Pancreas (tissue), 10 donors: ENCODE results near the gene NLRC3. TPM values are rescaled to one million over a fixed set of nuclear protein-coding genes. Genes with fewer than 3 reads are reported as not detected.

Source experiments
- ATAC-seq, 4 donors: fragments of 200-7000 bp; cut with Tn5 transposase; one replicate each; pipeline versions ENCODE4 v1.8.0 to v1.9.1; 2020; ENCODE audit warnings: mild to moderate bottlenecking in 4 of 4, moderate library complexity in 4 of 4
- DNase-seq, 6 donors: peaks; one replicate each; pipeline ENCODE4 v3.0.0-alpha.2; 2020
- FAIRE-seq: peaks from 2 replicates; lab custom pipeline; 2012; peaks lifted over from hg19 to GRCh38; lab: Jason Lieb, UNC
- H3K27ac ChIP-seq, 4 donors: fragments of 200-600 bp; sonication (generic); 1 replicate in 3 of 4; 2 replicates in 1 of 4; pipeline versions ENCODE4 v1.5.0 to v1.8.0; 2020
- H3K27me3 ChIP-seq, 4 donors: fragments of 200-600 bp; one replicate each; pipeline ENCODE4 v1.8.0; 2021
- H3K36me3 ChIP-seq, 3 donors: fragments of 200-600 bp; sonication (generic) in 1 of 3; one replicate each; pipeline versions ENCODE4 v1.5.0 to v1.8.0; 2020 to 2021
- H3K4me1 ChIP-seq, 3 donors: fragments of 200-600 bp; one replicate each; pipeline ENCODE4 v1.8.0; 2021
- H3K4me3 ChIP-seq, 4 donors: fragments of 200-600 bp; sonication (generic) in 2 of 4; one replicate each; pipeline versions ENCODE4 v1.5.0 to v1.8.0; 2020 to 2021
- H3K9me3 ChIP-seq, 4 donors: fragments of 200-600 bp; one replicate each; pipeline ENCODE4 v1.8.0; 2021
- CTCF ChIP-seq, 4 donors: fragments of 200-600 bp; sonication (generic) in 3 of 4; IDR thresholded peaks; one replicate each; pipeline versions ENCODE4 v1.5.0 to v1.8.0; 2021; ENCODE audit warnings: antibody characterized with exemption in 4 of 4
- WGBS, 2 donors: extraction: QIAGEN DNeasy Blood & Tissue Kit; methylation state at CpG; one replicate each; pipeline ENCODE4 v1.1.7; 2013; 5-methylcytosine and 5-hydroxymethylcytosine counted together
- intact Hi-C, 3 donors: fragments of 100-400 bp; cut with DNase I; formaldehyde crosslinking; loops; one replicate each; pipeline versions ENCODE4 v1.11.1 to v1.14.2; 2022
- polyA plus RNA-seq, 2 donors: library from polyadenylated mRNA; stranded (reverse); fragments of 200-250 nt; gene quantifications; one replicate each; pipeline ENCODE4 v1.2.3, GENCODE V29; 2013
- total RNA-seq, 6 donors: library from RNA; stranded (reverse); fragmentation: NEBNext Ultra II Directional in 4 of 6; extraction: Animal tissue kit (Norgen Biotek cat#: 25700) in 4 of 6; gene quantifications; one replicate each; pipeline versions ENCODE4 v1.2.1 to v1.2.4, GENCODE V29; 2021 to 2023
- donor health status: healthy with polysubstance abuse.
- donor health status: DM: no; HTN: no; CAD: no; lungs with moderate emphysema.
- donor health status: DM: no; HTN: no; CAD: no.
- donor health status: control.
- donor health status: control.
- donor health status: Bipolar disorder and iron deficiency.
- donor health status: DM: yes; HTN: yes; CAD: no.
- donor health status: DM: no; HTN: no; CAD: no.
- donor health status: DM: no; HTN: no; CAD: no.
- donor health status: DM: yes; HTN: yes; CAD: no.

The NLRC3 gene
- total RNA-seq: under 1 TPM; 0.12 to 0.87 (median 0.51) TPM
- under 1 TPM; 0.34 to 0.40 TPM for polyA plus RNA-seq

GRCh38 chr16:3577302-3577752 is at the start of gene NLRC3:
Gene NLRC3, minus strand, starts transcription at chr16:3577403. Its CDS starts 12,367 bp downstream, at chr16:3565036.
- ATAC-seq: peak in 1 of 4 donors; percentile 16
- intact Hi-C loops: no loop called here

GRCh38 chr16:3625911-3626732 is 48.9 kb upstream of the NLRC3 start:
- WGBS, 2 donors: 86 to 92% methylated on average over 4 of the region's 4 CpGs
- intact Hi-C loops: no loop called here
- no peaks in the 10 kb centered on the region for H3K27me3 ChIP-seq
- no peak overlapping the region for H3K27ac ChIP-seq
- no peaks in the 10 kb centered on the region for H3K36me3 ChIP-seq
- no peak overlapping the region for H3K4me3 ChIP-seq
- DNase-seq (no peak), ATAC-seq (peak in 1 of 4 donors; percentile 43), FAIRE-seq (no peak)
- no peaks in the 10 kb centered on the region for H3K9me3 ChIP-seq
- H3K4me1 ChIP-seq: no peaks in the 10 kb centered on the region
- TF ChIP-seq CTCF (IDR thresholded peaks at IDR 0.05): no peak

More at GRCh38 chr16:3577302-3577752, at the start of gene NLRC3:
- H3K27me3 ChIP-seq: no peaks in the 10 kb centered on the region
- DNase-seq (no peak), FAIRE-seq (no peak)
- H3K27ac ChIP-seq: no peak within 1 kb of the TSS
- H3K4me1 ChIP-seq: no peaks in the 10 kb centered on the region
- peak within 1 kb of the TSS in 1 of 4 donors; percentile 14 for H3K4me3 ChIP-seq
- no peaks in the 10 kb centered on the region for H3K36me3 ChIP-seq
- no peaks in the 10 kb centered on the region for H3K9me3 ChIP-seq
- WGBS, 2 donors: 50 to 55% methylated on average over 18 of the region's 18 CpGs
- no peak for TF ChIP-seq CTCF (IDR thresholded peaks at IDR 0.05)

GRCh38 chr16:3625331-3625730 is 48.1 kb upstream of the NLRC3 start:
- no peak for ATAC-seq
- intact Hi-C loops: no loop called here
- H3K27ac ChIP-seq: no peak overlapping the region
- peaks cover 0 to 1% (median 0%) of the 10 kb centered on the region in 3 donors for H3K4me1 ChIP-seq
- no peak for DNase-seq
- no peaks in the 10 kb centered on the region for H3K36me3 ChIP-seq
- 88% methylated on average over 5 of the region's 5 CpGs for WGBS, 2 donors
- H3K27me3 ChIP-seq: no peaks in the 10 kb centered on the region
- no peak for FAIRE-seq
- H3K4me3 ChIP-seq: no peak overlapping the region
- H3K9me3 ChIP-seq: no peaks in the 10 kb centered on the region
- TF ChIP-seq CTCF (IDR thresholded peaks at IDR 0.05): no peak

GRCh38 chr16:3623642-3624041 is 46.4 kb upstream of the NLRC3 start:
- ATAC-seq (no peak), DNase-seq (no peak), FAIRE-seq (no peak)
- H3K27ac ChIP-seq: no peak overlapping the region
- no peak overlapping the region for H3K4me3 ChIP-seq
- no peaks in the 10 kb centered on the region for H3K9me3 ChIP-seq
- no peak for TF ChIP-seq CTCF (IDR thresholded peaks at IDR 0.05)
- H3K36me3 ChIP-seq: no peaks in the 10 kb centered on the region
- intact Hi-C loops: no loop called here
- peaks cover 0 to 4% (median 0%) of the 10 kb centered on the region in 3 donors for H3K4me1 ChIP-seq
- WGBS, 2 donors: 98% methylated on average over 3 of the region's 3 CpGs
- no peaks in the 10 kb centered on the region for H3K27me3 ChIP-seq

GRCh38 chr16:3618769-3619141 is 41.6 kb upstream of the NLRC3 start:
- DNase-seq (no peak), ATAC-seq (no peak)
- intact Hi-C loops: no loop called here

More at GRCh38 chr16:3618769-3619141, 41.6 kb upstream of the NLRC3 start:
- no peak overlapping the region for H3K4me3 ChIP-seq
- WGBS, 2 donors: 84 to 87% methylated on average over 3 of the region's 3 CpGs
- H3K4me1 ChIP-seq: peaks cover 0 to 4% (median 0%) of the 10 kb centered on the region in 3 donors
- FAIRE-seq: no peak
- TF ChIP-seq CTCF (IDR thresholded peaks at IDR 0.05): no peak
- H3K9me3 ChIP-seq: no peaks in the 10 kb centered on the region
- H3K36me3 ChIP-seq: no peaks in the 10 kb centered on the region
- H3K27me3 ChIP-seq: no peaks in the 10 kb centered on the region
- no peak overlapping the region for H3K27ac ChIP-seq
